ENCODE data around the gene CCDC158.

Gene CCDC158

DNA sequence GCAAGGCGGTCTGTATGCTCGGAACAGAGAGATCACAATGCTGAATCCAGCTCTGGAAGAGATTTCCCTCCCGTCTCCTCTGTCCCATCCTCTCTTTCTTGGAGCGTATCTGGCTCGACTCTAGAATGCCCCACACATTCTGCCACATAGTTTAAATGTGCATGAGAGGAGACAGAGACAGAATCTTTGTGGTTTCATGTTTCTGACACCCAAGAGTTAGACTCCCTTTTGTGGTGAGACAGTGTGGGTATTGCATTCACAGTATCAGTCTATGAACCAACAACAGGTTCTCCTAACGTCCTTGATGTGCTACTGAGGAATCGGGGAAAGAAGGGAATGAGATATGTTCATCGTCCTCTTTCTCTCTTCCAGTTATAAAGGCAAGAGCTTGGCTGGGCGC, 144.1 kb downstream of the CCDC158 start:
- no peak for DNase-seq

DNA sequence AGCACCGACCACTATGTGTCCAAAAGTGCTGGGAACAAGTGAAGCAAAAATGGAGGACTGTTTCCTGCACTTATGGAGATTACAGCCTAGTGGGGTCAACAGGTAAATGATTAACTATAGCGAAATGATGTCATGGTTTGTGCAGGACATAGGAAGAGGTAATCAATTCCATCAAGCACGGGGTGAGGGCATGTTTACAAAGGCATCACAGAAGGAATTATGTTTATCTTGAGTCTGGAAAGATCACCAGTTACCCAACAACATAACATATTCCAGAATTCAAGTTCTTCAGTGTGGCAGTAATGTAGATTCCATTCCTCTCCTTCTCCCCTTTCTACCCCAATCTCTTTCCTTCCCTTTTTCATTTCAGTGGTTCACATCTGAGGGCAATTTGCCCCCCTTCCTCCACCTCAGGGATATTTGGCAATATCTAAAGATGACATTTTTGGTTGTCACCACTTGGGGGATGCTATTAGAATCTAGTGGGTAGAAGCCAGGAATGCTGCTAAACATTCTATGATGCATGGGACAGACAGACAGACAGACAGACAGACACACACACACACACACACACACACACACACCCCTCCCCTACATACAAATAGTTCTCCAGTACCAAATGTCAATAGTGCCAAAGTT, 145.3 kb downstream of the CCDC158 start:
- no peak for DNase-seq

DNA sequence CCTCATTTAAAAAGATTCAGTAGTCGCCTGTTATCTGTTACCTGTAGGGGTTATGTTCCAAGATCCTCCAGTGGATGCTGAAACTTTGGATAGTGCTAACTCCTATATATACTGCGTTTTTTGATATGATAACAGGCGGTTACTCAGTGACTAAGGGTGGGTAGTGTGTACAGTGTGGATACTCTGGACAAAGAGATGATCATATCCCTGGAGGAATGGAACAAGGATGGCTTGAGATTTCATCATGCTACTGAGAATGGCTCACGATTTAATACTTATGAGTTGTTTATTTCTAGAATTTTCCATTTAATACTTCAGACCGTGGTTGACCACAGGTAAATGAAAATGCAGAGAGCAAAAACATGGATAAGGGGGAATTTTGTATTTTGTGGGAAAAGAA, 147.9 kb downstream of the CCDC158 start:
- no peak for DNase-seq

DNA sequence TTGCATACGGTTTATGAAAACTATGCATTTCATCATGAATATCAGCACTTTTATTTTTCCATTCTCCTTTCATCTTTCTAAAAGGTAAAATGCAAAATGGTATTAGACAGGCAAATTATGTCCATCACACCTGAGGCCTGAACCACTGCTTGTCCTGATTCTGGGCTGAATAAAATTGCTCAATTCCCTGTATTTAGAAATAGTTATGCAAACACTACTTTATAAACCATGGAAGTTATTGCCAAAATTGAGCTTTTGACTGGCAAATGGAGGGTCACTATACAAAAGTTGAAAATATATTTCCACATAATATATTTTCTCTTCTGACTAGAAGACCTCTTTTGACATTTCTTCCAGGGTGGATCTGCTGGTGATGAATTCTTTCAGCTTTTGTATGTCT, 148.4 kb downstream of the CCDC158 start:
- no peak for DNase-seq

DNA sequence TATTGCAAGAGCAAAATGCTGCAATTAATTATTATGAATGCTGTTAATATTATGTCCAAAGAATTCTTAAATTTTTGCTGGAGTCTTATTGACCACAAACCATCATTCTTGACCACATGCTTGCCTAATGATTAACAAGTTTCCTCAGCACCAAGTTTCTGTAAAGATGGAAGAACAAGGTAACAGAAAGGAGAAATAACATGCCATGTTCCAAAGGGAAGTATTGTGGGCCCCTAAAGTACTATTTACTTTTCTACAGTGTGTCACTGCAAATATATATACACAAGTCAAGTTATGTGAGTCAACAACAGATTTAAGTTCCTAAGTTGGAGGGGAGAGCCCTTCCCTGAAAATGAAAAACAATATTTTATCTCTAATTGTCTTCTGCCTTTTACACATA, 148.9 kb downstream of the CCDC158 start:
- no peak for DNase-seq

DNA sequence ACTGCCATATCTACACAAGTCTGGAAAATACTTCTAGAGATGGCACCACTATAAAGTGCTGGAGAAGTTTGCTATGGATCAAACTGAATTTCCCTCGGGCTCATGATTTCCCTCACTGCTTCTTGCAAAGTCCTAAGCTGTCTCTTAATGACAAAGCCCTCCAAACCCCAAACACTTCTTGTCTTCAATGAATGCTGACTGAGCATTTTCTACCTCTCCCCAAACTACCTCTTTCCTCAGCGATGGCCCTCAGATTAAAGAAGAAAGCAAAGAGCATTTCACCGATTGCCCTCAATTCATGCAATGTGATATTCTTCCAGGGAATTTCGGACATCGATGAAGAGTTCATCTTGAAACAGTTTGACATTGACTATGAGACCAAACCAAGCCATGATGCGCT, 149.7 kb downstream of the CCDC158 start:
- no peak for DNase-seq

DNA sequence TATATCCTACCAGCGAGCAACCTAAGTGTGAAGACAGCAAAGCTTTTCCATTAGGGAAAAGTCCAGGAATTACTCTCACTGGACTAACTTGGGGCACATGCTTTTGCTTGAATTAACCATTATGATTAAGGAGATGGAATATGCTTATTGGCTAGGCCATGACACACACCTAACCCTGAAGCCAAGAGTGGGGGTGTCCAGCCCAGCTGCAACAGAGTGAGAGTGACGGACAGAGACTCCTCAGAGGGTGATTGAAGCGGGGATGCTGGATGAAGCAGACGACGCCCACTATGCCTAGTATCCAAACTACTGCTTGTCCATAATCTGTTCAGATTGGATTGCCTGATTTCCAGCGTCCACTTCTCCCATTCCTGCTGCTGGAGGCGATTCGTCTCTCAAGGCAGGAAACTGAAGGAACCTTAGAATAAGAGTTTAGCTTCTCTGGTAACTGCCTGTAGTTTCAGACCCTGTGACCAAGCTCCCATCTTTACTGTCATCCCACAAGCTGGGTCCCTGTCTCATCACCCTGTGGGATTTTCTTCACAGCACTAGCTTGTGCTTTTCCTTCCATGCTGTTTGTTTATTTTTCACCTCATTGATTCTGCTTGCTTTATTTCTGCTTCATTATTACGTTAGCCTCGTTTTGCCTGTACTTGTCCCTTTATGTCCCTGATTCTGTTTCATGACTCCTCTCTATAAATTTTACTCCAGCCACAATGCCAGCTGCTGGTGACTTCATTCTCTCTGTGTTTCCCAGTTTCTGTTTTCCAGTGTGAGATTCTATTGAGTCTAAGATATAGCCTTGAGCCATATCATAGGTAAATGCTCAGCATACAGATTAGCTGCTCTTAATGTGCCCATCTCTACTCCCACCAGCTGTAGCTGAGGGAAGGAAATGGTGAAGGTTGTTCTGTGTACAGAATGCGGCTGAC, 150.4 kb downstream of the CCDC158 start:
- no peak for DNase-seq

DNA sequence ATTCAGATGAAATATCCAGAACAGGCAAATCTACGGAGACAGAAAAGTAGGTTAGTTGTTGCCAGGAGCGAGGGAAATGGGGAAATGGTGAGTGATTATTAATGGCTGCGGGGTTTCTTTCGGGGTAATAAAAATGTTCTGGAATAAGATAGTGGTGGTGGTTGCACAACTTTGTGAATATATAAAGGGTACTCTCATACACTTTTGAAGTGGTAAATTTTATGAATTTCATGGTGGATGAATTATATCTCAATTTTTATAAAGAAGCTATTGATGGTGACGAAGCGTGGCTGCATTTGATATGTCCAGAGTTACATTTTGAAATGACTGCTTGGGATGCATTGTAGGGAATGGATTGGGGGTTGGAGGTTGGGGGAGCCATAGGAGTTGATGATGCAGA, 153.1 kb downstream of the CCDC158 start:
- DNase-seq = no peak

DNA sequence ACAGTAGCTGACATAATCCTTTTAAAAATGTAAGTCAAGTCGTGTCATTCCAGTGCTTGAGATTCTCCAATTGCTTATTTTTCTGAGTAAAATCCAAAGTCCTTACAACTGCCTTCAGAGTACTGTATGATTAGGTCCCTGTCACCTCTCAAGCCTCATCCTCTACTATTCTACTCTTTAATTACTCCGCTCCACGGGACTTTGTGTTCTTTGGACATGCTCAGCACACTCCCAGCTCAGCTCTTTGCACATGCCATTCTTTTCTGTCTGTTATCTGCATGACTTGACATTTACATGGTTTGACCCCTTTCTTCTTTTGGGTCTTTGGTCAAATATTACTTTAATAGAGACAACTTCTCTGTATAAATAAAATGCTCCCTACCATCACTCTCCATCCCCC, 154.3 kb downstream of the CCDC158 start:
- no peak for DNase-seq

DNA sequence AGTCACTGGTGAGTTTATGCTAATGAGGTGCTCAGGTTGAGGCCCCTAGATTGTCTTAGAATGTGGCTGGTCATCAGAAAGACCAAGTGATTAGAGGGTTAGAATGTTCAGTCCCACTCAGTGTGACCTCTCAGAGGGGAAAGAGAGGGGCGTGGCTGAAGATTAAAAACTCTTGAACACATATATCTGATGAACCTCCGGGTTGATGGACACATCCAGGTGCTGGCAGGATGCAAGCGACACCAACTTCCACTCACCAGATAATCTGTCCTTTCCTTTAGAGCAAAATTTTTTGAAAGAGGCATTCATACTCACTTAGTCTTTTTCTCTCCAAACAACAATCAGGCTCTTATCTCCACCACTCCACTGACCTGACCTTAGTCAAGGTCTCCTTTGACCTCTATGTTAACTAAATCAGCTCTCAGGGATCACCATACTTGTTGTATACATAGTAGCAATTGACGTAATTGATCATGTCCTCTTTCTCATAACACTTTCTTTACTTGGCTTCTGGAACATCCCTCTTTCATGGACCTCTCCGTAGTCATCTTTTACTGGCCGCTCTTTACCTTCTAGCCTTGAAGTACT, 155.2 kb downstream of the CCDC158 start:
- DNase-seq = no peak

All from DMS79 treated with DMSO at 0.1 percent for 48 hours (cell line).